Caco-2 (cell line): ENCODE data around the gene GPHA2. TPM values are rescaled to one million over a fixed set of nuclear protein-coding genes. Genes with fewer than 3 reads are reported as not detected.
A peak's percentile ranks its signal among the peaks of the same experiment; 100 is the strongest.

Experiments
- BruUV-seq: library from RNA; stranded (reverse); fragments of 400-500 nt; replicated peaks from 2 replicates; lab custom pipeline; 2021; lab: Mats Ljungman, UMichigan
- CTCF ChIA-PET: fragments of 300-600 bp; sonication (Branson Sonifier 250); formaldehyde crosslinking; loops from one replicate; lab custom pipeline; 2022; ENCODE audit warnings: antibody characterized with exemption; lab: Charles Lee
- POLR2A ChIA-PET: fragments of 300-600 bp; sonication (Branson Sonifier 250); formaldehyde crosslinking; loops from one replicate; lab custom pipeline; 2022; ENCODE audit warnings: antibody characterized with exemption; lab: Charles Lee
- DNase-seq, 2 experiments: peaks; one replicate each; pipeline versions ENCODE4 v3.0.0 to v3.0.0-alpha.2; 2020 to 2022
- H3K27me3 ChIP-seq: replicated peaks from 2 replicates; pipeline ENCODE4 v1.6.0; 2011; ENCODE audit warnings: low read length; ENCODE audit not compliant: control insufficient read depth, insufficient read depth
- H3K36me3 ChIP-seq: 2 replicates; pipeline ENCODE4 v1.5.1; 2011; ENCODE audit warnings: low read length; ENCODE audit not compliant: control insufficient read depth, insufficient read depth
- H3K4me1 ChIP-seq: fragments of 250-450 bp; sonication (Bioruptor Pico); 2 replicates; pipeline ENCODE4 v1.5.1; 2020; ENCODE audit warnings: mild to moderate bottlenecking
- H3K4me3 ChIP-seq: 2 replicates; pipeline ENCODE4 v1.5.1; 2011; ENCODE audit warnings: low read depth, mild to moderate bottlenecking, control low read depth, low read length
- H3K9me3 ChIP-seq: fragments of 250-450 bp; sonication (Bioruptor Pico); 2 replicates; pipeline ENCODE4 v1.5.1; 2020; ENCODE audit warnings: mild to moderate bottlenecking, moderate library complexity
- H3K27ac Mint-ChIP-seq: one replicate; pipeline ENCODE4 v1.8.0; 2022; ENCODE audit warnings: mixed read lengths; ENCODE audit not compliant: unreplicated experiment
- H3K27me3 Mint-ChIP-seq: one replicate; pipeline ENCODE4 v1.8.0; 2022; ENCODE audit warnings: mixed read lengths; ENCODE audit not compliant: insufficient read depth, unreplicated experiment
- H3K36me3 Mint-ChIP-seq: one replicate; pipeline ENCODE4 v1.8.0; 2022; ENCODE audit warnings: mild to moderate bottlenecking, mixed read lengths; ENCODE audit not compliant: insufficient read depth, unreplicated experiment
- H3K4me1 Mint-ChIP-seq: one replicate; pipeline ENCODE4 v1.8.0; 2022; ENCODE audit warnings: low read depth, mixed read lengths; ENCODE audit not compliant: unreplicated experiment
- H3K4me3 Mint-ChIP-seq: one replicate; pipeline ENCODE4 v1.8.0; 2022; ENCODE audit warnings: mild to moderate bottlenecking, moderate library complexity, mixed read lengths; ENCODE audit not compliant: unreplicated experiment
- H3K9me3 Mint-ChIP-seq: one replicate; pipeline ENCODE4 v1.8.0; 2022; ENCODE audit warnings: mixed read lengths; ENCODE audit not compliant: unreplicated experiment
- intact Hi-C: fragments of 100-400 bp; cut with micrococcal nuclease; formaldehyde crosslinking; loops from one replicate; pipeline ENCODE4 v1.10.0; 2022; ENCODE audit not compliant: unreplicated experiment
- total RNA-seq: library from RNA; stranded (reverse); gene quantifications from 2 replicates; pipeline ENCODE4 v1.2.3, GENCODE V29; 2022
- TF ChIP-seq, protein P1 (sequence below), 2 experiments: fragments of 200-600 bp in 1 of 2; IDR thresholded peaks; 1 replicate in 1 of 2; 2 replicates in 1 of 2; pipeline versions ENCODE4 v1.5.1 to v1.8.0; 2011 to 2022; ENCODE audit warnings: antibody characterized with exemption in 1 of 2, control low read depth in 1 of 2, inconsistent platforms in 1 of 2, low read depth in 1 of 2, low read length in 1 of 2, mild to moderate bottlenecking in 1 of 2, moderate library complexity in 1 of 2; ENCODE audit not compliant: insufficient read depth in 1 of 2, severe bottlenecking in 1 of 2, unreplicated experiment in 1 of 2

GPHA2 gene
- total RNA-seq, 1 experiment from 2014 or later = not detected

DNA sequence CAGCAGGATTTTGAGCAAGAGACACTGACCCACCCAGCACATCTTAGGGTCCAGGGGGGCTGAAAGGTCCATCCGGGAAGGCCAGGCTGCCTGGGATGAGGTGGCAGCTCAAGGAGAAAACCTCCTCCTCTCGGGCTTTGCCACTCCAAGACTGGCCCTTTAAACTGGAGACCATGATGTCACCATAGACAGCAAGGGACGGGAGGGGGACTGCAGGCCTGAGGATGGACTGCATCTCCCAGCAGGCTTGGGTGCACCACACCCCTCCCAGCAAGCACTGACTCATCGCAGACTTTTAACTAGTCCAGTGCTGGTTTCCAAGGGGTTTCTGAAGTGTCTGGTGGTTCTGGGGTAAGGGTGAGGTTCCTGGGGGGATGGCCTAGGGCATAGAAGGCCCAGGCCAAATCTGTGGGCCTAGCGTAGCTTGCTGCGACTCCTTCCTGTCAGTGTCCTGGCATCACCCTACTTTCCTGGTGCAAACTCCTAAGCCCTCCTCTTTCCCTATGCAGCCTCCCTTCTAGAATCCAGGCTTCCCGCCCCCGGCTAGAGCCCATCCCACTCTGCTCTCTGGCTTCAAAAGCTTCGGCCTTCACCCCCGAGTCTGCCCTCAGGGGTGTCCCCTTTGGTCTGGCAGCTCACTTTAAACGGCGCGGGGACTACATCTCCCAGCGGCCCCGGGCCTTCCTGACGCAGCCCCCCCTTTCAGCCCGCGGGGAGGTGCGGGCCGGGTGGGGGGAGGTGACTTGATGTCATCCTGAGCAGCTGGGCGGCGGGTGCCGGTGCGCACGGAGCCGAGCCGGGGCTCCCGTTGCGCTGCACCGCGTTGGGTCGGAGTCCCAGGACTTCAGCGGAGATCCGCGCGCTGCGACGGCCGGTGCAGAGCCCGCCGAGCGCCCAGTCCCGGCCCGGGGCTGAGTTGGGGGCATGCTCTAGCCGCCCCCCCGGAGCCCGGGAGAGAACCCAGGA, 11.5 kb downstream of the GPHA2 start, which contains the start of gene PPP2R5B:
Gene PPP2R5B, plus strand, starts transcription at position 746 of the 966 bp plus-strand sequence. CDS start 1,046 bp downstream, outside the sequence.
- Mint-ChIP-seq H3K27ac (peak within 1 kb of the TSS; percentile 99), H3K4me3 (peak within 1 kb of the TSS; percentile 94), H3K4me1 (peaks cover 6% of the 10 kb centered on the region), H3K36me3 (peaks cover 6% of the 10 kb centered on the region), H3K9me3 (no peaks in the 10 kb centered on the region), H3K27me3 (no peaks in the 10 kb centered on the region)
- intact Hi-C loops = loop anchor here (2.0 kb wide), 1 partner anchor 89 kb away; no protein-coding TSS in a partner anchor
- Histone ChIP-seq H3K36me3 (no peaks in the 10 kb centered on the region), H3K27me3 (no peaks in the 10 kb centered on the region), H3K9me3 (no peaks in the 10 kb centered on the region), H3K4me3 (peak within 1 kb of the TSS; percentile 60), H3K4me1 (peaks cover 4% of the 10 kb centered on the region; the same call in 1 of the 2 replicates)
- TF ChIP-seq, protein P1, sequence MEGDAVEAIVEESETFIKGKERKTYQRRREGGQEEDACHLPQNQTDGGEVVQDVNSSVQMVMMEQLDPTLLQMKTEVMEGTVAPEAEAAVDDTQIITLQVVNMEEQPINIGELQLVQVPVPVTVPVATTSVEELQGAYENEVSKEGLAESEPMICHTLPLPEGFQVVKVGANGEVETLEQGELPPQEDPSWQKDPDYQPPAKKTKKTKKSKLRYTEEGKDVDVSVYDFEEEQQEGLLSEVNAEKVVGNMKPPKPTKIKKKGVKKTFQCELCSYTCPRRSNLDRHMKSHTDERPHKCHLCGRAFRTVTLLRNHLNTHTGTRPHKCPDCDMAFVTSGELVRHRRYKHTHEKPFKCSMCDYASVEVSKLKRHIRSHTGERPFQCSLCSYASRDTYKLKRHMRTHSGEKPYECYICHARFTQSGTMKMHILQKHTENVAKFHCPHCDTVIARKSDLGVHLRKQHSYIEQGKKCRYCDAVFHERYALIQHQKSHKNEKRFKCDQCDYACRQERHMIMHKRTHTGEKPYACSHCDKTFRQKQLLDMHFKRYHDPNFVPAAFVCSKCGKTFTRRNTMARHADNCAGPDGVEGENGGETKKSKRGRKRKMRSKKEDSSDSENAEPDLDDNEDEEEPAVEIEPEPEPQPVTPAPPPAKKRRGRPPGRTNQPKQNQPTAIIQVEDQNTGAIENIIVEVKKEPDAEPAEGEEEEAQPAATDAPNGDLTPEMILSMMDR (IDR thresholded peaks at IDR 0.05; ENCODE audit: insufficient read depth in 1 of 2, low read depth in 1 of 2, low read length in 1 of 2, severe bottlenecking in 1 of 2, unreplicated experiment in 1 of 2) = no peak
- ChIA-PET CTCF (interaction anchor here (1.4 to 1.7 kb wide), 3 partner anchors 36 to 90 kb away, joined by 5 to 7 read pairs (median 6); partner anchors contain the start of genes ARL2 and BATF2), POLR2A (interaction anchor here (0.7 to 1.5 kb wide), 2 partner anchors 12 to 187 kb away, joined by 3 read pairs; partner anchors contain the start of genes GPHA2 and TM7SF2)
- BruUV-seq = no TSS peak
- DNase-seq = peak; percentile 93 to 94

DNA sequence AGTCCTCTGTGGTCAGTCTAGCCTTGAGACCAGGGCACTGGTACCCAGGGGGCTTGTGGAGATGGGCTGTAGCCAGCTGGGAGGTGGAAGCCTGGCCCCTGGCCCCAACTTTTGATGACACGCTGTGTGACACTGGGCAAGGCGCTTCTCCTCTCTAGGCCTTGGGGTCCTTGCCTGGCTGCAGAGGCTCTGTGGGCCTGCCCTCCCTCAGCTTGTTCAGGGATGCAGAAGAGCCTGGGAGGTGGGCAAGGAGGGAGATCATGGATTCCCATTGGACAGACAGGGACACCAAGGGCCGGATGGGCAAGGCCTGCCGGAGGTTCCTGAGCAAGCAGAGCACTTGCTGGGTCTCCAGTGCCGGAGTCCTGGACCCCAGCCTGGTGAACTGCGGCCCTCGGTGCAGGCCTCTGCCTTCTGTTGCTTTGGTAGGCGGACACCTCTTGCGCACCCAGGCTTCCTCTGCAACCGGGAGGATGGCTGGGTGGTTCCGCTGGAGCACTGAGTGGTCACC, 12.5 kb downstream of the GPHA2 start:
- BruUV-seq = no TSS peak
- H3K4me3 ChIP-seq = no peak overlapping the region
- H3K27me3 ChIP-seq = no peaks in the 10 kb centered on the region
- Mint-ChIP-seq H3K4me1 (peaks cover 6% of the 10 kb centered on the region), H3K27ac (no peak overlapping the region), H3K9me3 (no peaks in the 10 kb centered on the region), H3K27me3 (no peaks in the 10 kb centered on the region), H3K36me3 (peaks cover 6% of the 10 kb centered on the region), H3K4me3 (no peak overlapping the region)
- DNase-seq = no peak
- CTCF ChIA-PET = interaction anchor here (1.5 to 1.7 kb wide), 2 partner anchors 35 to 91 kb away, joined by 6 to 7 read pairs; partner anchors contain the start of gene ARL2
- no peaks in the 10 kb centered on the region for H3K36me3 ChIP-seq
- intact Hi-C loops = no loop called here
- no peaks in the 10 kb centered on the region for H3K9me3 ChIP-seq
- POLR2A ChIA-PET = interaction anchor here (1.5 kb wide), 1 partner anchor 13 kb away, joined by 3 read pairs; the partner anchor contains the start of gene GPHA2
- TF ChIP-seq, protein P1 (IDR thresholded peaks at IDR 0.05; ENCODE audit: insufficient read depth in 1 of 2, low read depth in 1 of 2, low read length in 1 of 2, severe bottlenecking in 1 of 2, unreplicated experiment in 1 of 2) = no peak
- peaks cover 6% of the 10 kb centered on the region for H3K4me1 ChIP-seq

DNA sequence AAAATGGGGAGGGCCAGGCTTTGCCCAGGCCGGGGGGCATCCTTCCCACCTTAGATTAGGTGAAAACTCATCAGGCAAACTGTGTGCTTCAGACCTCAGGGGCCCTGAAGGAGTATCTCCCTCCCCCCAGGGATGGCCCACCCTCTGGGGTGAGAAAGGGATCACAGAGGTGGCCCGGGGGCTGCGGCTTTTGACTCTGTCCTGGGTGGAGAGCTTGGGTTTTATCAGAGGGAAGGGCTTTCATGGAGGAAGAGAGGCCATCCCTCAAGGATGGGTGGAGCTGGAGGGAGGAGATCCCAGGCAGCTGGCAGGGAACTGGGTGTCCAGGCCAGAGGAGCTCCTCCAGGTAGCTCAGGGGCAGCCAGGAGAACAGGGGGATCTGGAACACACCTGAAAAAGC, 14.3 kb downstream of the GPHA2 start:
- peaks cover 14% of the 10 kb centered on the region for H3K36me3 Mint-ChIP-seq
- intact Hi-C loops = no loop called here
- no peak overlapping the region for H3K27ac Mint-ChIP-seq
- H3K9me3 ChIP-seq = no peaks in the 10 kb centered on the region
- DNase-seq = no peak
- BruUV-seq = no TSS peak
- no peaks in the 10 kb centered on the region for H3K27me3 Mint-ChIP-seq
- peaks cover 6% of the 10 kb centered on the region for H3K4me1 Mint-ChIP-seq
- peaks cover 10% of the 10 kb centered on the region for H3K4me1 ChIP-seq
- H3K36me3 ChIP-seq = no peaks in the 10 kb centered on the region
- H3K4me3 ChIP-seq = no peak overlapping the region
- ChIA-PET POLR2A (no interaction called here), CTCF (interaction anchor here (1.6 kb wide), 1 partner anchor 214 kb away, joined by 5 read pairs; no protein-coding TSS in a partner anchor)
- no peak overlapping the region for H3K4me3 Mint-ChIP-seq
- H3K9me3 Mint-ChIP-seq = no peaks in the 10 kb centered on the region
- H3K27me3 ChIP-seq = no peaks in the 10 kb centered on the region
- TF ChIP-seq, protein P1 (IDR thresholded peaks at IDR 0.05; ENCODE audit: insufficient read depth in 1 of 2, low read depth in 1 of 2, low read length in 1 of 2, severe bottlenecking in 1 of 2, unreplicated experiment in 1 of 2) = no peak
